ENCODE data around the gene CRLF1. TPM values are rescaled to one million over a fixed set of nuclear protein-coding genes. Genes with fewer than 3 reads are reported as not detected.
A peak's percentile ranks its signal among the peaks of the same experiment; 100 is the strongest.

CRLF1 gene
- total and polyA plus RNA-seq, 5 donors from 2014 or later = 0.31 to 1.1 TPM; not detected in 3

DNA sequence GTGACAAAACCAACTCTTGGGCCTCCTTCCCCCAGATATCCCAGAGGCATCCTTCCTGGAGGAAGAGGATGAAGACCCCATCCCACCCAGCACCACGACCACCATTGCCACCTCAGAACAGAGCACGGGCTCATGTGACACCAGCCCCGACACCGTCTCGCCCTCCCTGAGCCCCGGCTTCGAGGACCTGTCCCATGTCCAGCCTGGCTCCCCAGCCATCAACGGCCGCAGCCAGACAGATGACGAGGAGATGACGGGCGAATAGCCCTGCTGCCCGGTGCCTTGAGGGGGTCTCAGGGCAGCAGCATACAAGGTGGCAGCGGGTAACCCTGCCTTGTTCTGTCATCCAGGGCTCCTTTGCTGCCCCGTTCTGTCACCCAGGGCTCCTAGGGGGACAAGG, 38.2 kb downstream of the CRLF1 start:
- Histone ChIP-seq H3K4me3 (ENCODE audit: low read depth, low read length) (no peak overlapping the region), H3K27ac (ENCODE audit: insufficient read depth, low read length, poor library complexity, severe bottlenecking) (no peak overlapping the region), H3K36me3 (ENCODE audit: control insufficient read depth, insufficient read depth, low read length) (peaks cover 58% of the 10 kb centered on the region), H3K4me1 (ENCODE audit: control insufficient read depth, insufficient read depth, low read length, poor library complexity, severe bottlenecking) (peaks cover 19% of the 10 kb centered on the region), H3K27me3 (ENCODE audit: control insufficient read depth, insufficient read depth, low read length) (no peaks in the 10 kb centered on the region), H3K9me3 (ENCODE audit: control insufficient read depth in 2 of 2, low read length in 2 of 2) (no peaks in the 10 kb centered on the region)
- Mint-ChIP-seq H3K36me3 (peaks cover 29% of the 10 kb centered on the region), H3K4me3 (no peak overlapping the region), H3K27me3 (no peaks in the 10 kb centered on the region), H3K27ac (no peak overlapping the region), H3K9me3 (peaks cover 0 to 3% (median 0%) of the 10 kb centered on the region in 7 donors), H3K4me1 (peaks cover 5 to 23% (median 16%) of the 10 kb centered on the region in 4 donors)
- no peak for DNase-seq
- no peak for ATAC-seq (ENCODE audit: low read depth in 2 of 2)

DNA sequence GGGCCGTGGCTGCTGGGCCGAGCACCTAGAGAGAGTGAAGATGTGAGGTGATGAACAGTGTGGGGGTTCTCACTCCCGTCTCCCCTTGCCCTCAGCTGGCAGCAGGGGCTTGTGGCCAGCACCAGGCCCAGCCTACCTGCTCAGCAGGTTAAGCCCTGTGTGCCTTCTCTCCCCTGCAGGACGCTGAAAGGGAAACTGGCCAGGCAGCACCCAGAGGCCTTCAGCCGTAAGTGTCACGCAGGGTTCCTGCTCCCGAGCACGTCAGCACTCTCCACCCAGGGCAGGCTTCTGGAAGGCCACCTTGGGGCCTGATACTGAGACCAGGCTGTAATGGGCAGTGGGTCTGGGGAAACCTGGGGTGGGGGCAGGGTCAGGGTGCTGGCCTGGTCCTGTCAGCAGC, 39.6 kb downstream of the CRLF1 start:
- peaks cover 3 to 9% (median 7%) of the 10 kb centered on the region in 4 donors for H3K4me1 Mint-ChIP-seq
- no peak overlapping the region for H3K27ac ChIP-seq (ENCODE audit: insufficient read depth, low read length, poor library complexity, severe bottlenecking)
- no peak overlapping the region for H3K27ac Mint-ChIP-seq
- H3K36me3 Mint-ChIP-seq = peaks cover 29% of the 10 kb centered on the region
- H3K4me3 ChIP-seq (ENCODE audit: low read depth, low read length) = no peak overlapping the region
- no peaks in the 10 kb centered on the region for H3K27me3 ChIP-seq (ENCODE audit: control insufficient read depth, insufficient read depth, low read length)
- no peak for DNase-seq
- peaks cover 64% of the 10 kb centered on the region for H3K36me3 ChIP-seq (ENCODE audit: control insufficient read depth, insufficient read depth, low read length)
- H3K27me3 Mint-ChIP-seq = no peaks in the 10 kb centered on the region
- no peak for ATAC-seq (ENCODE audit: low read depth in 2 of 2)
- no peaks in the 10 kb centered on the region for H3K9me3 ChIP-seq (ENCODE audit: control insufficient read depth in 2 of 2, low read length in 2 of 2)
- H3K9me3 Mint-ChIP-seq = no peaks in the 10 kb centered on the region
- no peak overlapping the region for H3K4me3 Mint-ChIP-seq
- peaks cover 5% of the 10 kb centered on the region for H3K4me1 ChIP-seq (ENCODE audit: control insufficient read depth, insufficient read depth, low read length, poor library complexity, severe bottlenecking)

DNA sequence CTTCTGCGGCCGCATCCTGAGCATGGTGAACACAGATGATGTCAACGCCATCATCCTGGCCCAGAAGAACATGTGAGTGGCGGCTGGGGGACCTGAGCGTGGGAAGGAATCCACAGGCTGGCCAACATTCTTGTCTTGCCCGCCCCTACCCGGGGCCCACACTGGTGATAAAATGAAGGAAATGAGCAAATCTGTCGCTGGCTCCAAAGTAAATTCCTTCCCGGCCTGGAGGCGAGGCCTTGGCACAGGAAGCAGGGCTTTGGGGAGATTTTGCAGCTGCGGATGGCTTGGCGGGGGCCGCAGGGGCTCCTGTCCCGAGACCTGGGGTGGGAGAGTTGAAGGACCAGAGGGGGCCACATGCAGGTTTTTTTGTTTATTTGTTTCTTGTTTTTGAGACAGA, 44.5 kb downstream of the CRLF1 start:
- Histone ChIP-seq H3K27ac (ENCODE audit: insufficient read depth, low read length, poor library complexity, severe bottlenecking) (no peak overlapping the region), H3K4me1 (ENCODE audit: control insufficient read depth, insufficient read depth, low read length, poor library complexity, severe bottlenecking) (peaks cover 18% of the 10 kb centered on the region), H3K27me3 (ENCODE audit: control insufficient read depth, insufficient read depth, low read length) (no peaks in the 10 kb centered on the region), H3K4me3 (ENCODE audit: low read depth, low read length) (no peak overlapping the region), H3K9me3 (ENCODE audit: control insufficient read depth in 2 of 2, low read length in 2 of 2) (no peaks in the 10 kb centered on the region), H3K36me3 (ENCODE audit: control insufficient read depth, insufficient read depth, low read length) (peaks cover 45% of the 10 kb centered on the region)
- no peak for DNase-seq
- H3K4me1 Mint-ChIP-seq = peaks cover 8 to 30% (median 19%) of the 10 kb centered on the region in 4 donors
- H3K36me3 Mint-ChIP-seq = peaks cover 19% of the 10 kb centered on the region
- H3K9me3 Mint-ChIP-seq = peaks cover 0 to 2% (median 0%) of the 10 kb centered on the region in 7 donors
- peak overlapping the region in 1 of 4 donors; percentile 54 for H3K4me3 Mint-ChIP-seq
- H3K27ac Mint-ChIP-seq = peak overlapping the region in 1 of 3 donors; percentile 25
- peaks cover 12% of the 10 kb centered on the region for H3K27me3 Mint-ChIP-seq
- no peak for ATAC-seq (ENCODE audit: low read depth in 2 of 2)

DNA sequence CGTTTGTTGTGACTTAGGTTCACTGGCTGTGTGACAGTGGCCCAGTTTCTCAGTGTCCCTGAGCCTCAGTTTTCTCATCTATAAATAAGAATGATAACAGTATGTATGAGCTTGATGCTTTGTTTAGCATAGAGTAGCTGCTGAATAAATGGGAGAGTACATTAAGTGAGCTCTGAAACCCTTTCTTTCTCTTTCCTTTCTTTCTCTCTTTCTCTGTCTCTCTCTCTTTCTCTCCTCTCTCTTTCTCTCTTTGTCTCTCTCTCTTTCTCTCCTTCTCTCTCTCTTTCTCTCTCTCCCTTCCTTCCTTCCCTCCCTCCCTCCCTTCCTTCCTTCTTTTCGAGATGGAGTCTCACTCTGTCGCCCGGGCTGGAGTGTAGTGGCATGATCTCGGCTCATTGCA, 46.9 kb downstream of the CRLF1 start:
- peak overlapping the region; percentile 26 to 98 (median 73) for H3K27ac Mint-ChIP-seq
- peaks cover 11% of the 10 kb centered on the region for H3K36me3 Mint-ChIP-seq
- peaks cover 18% of the 10 kb centered on the region for H3K4me1 ChIP-seq (ENCODE audit: control insufficient read depth, insufficient read depth, low read length, poor library complexity, severe bottlenecking)
- DNase-seq (no peak), ATAC-seq (ENCODE audit: low read depth in 2 of 2) (no peak)
- peak overlapping the region; percentile 46 to 96 (median 92) for H3K4me3 Mint-ChIP-seq
- no peaks in the 10 kb centered on the region for H3K27me3 ChIP-seq (ENCODE audit: control insufficient read depth, insufficient read depth, low read length)
- H3K27ac ChIP-seq (ENCODE audit: insufficient read depth, low read length, poor library complexity, severe bottlenecking) = peak overlapping the region; percentile 93
- H3K9me3 Mint-ChIP-seq = peaks cover 0 to 2% (median 0%) of the 10 kb centered on the region in 7 donors
- H3K27me3 Mint-ChIP-seq = peaks cover 12% of the 10 kb centered on the region
- H3K4me1 Mint-ChIP-seq = peaks cover 8 to 30% (median 19%) of the 10 kb centered on the region in 4 donors
- H3K36me3 ChIP-seq (ENCODE audit: control insufficient read depth, insufficient read depth, low read length) = peaks cover 22% of the 10 kb centered on the region
- no peaks in the 10 kb centered on the region for H3K9me3 ChIP-seq (ENCODE audit: control insufficient read depth in 2 of 2, low read length in 2 of 2)
- H3K4me3 ChIP-seq (ENCODE audit: low read depth, low read length) = no peak overlapping the region

DNA sequence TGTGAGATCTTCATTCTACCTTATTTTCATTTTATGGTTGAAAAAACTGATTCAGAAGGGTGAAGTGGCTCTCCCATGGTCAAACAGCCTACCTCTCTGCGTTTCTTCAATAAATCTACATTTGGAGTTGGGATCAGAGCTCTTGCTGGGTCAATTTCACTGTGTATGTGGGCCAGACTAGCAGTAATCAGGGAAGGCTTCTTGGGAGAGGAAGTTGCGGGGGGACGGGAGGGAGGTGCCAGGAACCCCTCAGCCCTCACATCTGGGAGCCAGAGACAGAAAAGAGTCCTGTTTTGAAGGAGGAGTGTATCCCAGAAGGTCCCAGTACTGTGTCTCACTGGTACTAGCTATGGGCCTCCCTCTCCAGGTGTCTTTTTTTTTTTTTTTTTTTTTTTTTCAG, 48.0 kb downstream of the CRLF1 start:
- H3K27ac Mint-ChIP-seq = peak overlapping the region; percentile 95 to 98 (median 97)
- Histone ChIP-seq H3K4me3 (ENCODE audit: low read depth, low read length) (peak overlapping the region; percentile 89), H3K27me3 (ENCODE audit: control insufficient read depth, insufficient read depth, low read length) (no peaks in the 10 kb centered on the region), H3K4me1 (ENCODE audit: control insufficient read depth, insufficient read depth, low read length, poor library complexity, severe bottlenecking) (peaks cover 18% of the 10 kb centered on the region), H3K36me3 (ENCODE audit: control insufficient read depth, insufficient read depth, low read length) (peaks cover 15% of the 10 kb centered on the region), H3K9me3 (ENCODE audit: control insufficient read depth in 2 of 2, low read length in 2 of 2) (no peaks in the 10 kb centered on the region), H3K27ac (ENCODE audit: insufficient read depth, low read length, poor library complexity, severe bottlenecking) (peak overlapping the region; percentile 93)
- H3K36me3 Mint-ChIP-seq = peaks cover 4% of the 10 kb centered on the region
- peak overlapping the region; percentile 92 to 96 (median 94) for H3K4me3 Mint-ChIP-seq
- peaks cover 8 to 30% (median 19%) of the 10 kb centered on the region in 4 donors for H3K4me1 Mint-ChIP-seq
- DNase-seq (no peak), ATAC-seq (ENCODE audit: low read depth in 2 of 2) (no peak)
- peaks cover 12% of the 10 kb centered on the region for H3K27me3 Mint-ChIP-seq
- H3K9me3 Mint-ChIP-seq = peaks cover 0 to 2% (median 0%) of the 10 kb centered on the region in 7 donors

DNA sequence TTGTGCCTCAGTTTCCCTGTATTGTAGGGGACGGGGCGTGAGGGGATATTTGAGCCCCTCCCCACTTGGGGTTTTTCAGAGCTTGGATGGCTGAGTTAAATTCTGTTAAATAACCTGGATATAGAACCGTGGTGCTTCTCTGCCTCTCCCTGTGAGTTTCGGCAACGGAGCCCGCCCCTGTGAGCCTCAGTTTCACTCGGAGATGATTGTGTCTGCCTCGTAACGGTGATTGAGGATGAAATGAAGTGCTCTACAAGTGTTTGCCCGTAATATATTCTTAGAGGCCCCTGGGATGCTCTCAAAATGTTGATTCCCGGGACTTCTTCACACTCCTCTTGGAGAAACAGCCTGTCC, 48.4 kb downstream of the CRLF1 start:
- H3K9me3 Mint-ChIP-seq = peaks cover 0 to 2% (median 0%) of the 10 kb centered on the region in 7 donors
- peaks cover 8 to 30% (median 19%) of the 10 kb centered on the region in 4 donors for H3K4me1 Mint-ChIP-seq
- peak overlapping the region; percentile 95 to 98 (median 97) for H3K27ac Mint-ChIP-seq
- H3K27ac ChIP-seq (ENCODE audit: insufficient read depth, low read length, poor library complexity, severe bottlenecking) = peak overlapping the region; percentile 93
- peak overlapping the region; percentile 89 for H3K4me3 ChIP-seq (ENCODE audit: low read depth, low read length)
- H3K4me3 Mint-ChIP-seq = peak overlapping the region; percentile 92 to 96 (median 94)
- peaks cover 4% of the 10 kb centered on the region for H3K36me3 Mint-ChIP-seq
- H3K27me3 Mint-ChIP-seq = peaks cover 12% of the 10 kb centered on the region
- H3K9me3 ChIP-seq (ENCODE audit: control insufficient read depth in 2 of 2, low read length in 2 of 2) = no peaks in the 10 kb centered on the region
- no peak for ATAC-seq (ENCODE audit: low read depth in 2 of 2)
- no peaks in the 10 kb centered on the region for H3K27me3 ChIP-seq (ENCODE audit: control insufficient read depth, insufficient read depth, low read length)
- DNase-seq = peak in 1 of 3 donors; percentile 24
- H3K36me3 ChIP-seq (ENCODE audit: control insufficient read depth, insufficient read depth, low read length) = peaks cover 12% of the 10 kb centered on the region
- peaks cover 18% of the 10 kb centered on the region for H3K4me1 ChIP-seq (ENCODE audit: control insufficient read depth, insufficient read depth, low read length, poor library complexity, severe bottlenecking)

DNA sequence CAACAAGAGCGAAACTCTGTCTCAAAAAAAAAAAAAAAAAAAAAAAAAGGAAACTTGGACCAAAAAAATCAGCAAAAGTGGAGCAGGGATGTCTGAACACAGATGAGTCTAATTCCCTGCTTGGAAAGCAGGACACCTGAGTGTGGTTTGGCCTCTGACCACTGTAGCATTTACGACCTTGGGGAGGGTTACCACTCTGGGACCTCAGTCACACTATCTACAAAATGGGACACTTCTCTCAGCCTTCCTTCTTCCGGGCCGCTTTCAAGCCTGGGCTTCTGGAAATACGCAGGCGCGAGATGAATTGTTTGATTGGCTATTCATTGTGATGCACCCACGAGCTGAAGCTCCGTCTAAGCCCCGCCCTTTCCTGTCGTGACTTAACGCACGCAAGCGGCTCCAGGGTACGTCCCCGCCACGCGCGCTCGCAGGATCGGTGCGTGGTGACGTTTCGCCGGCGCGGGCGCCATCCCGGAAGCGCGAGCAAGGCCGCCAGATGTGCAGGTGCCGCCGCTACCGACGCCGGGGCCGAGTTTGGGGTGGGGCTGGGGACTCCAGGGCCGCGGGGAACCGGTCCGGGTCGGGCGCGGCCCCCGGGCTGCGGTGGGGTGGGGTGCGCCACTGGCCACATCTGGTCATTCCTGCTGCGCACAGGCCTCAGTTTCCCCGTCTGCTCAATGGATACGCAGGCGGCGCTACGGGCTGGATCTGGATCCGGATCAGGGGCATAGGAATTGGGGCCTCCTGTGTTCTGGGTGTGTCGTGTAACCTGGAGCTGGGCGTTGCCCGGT, 49.0 kb downstream of the CRLF1 start, which contains the start of gene KXD1:
Gene KXD1, plus strand, starts transcription at position 460 of the 791 bp plus-strand sequence. CDS start 4,187 bp downstream, outside the sequence.
- Histone ChIP-seq H3K27ac (ENCODE audit: insufficient read depth, low read length, poor library complexity, severe bottlenecking) (peak within 1 kb of the TSS; percentile 93), H3K4me3 (ENCODE audit: low read depth, low read length) (peak within 1 kb of the TSS; percentile 89), H3K9me3 (ENCODE audit: control insufficient read depth in 2 of 2, low read length in 2 of 2) (no peaks in the 10 kb centered on the region), H3K4me1 (ENCODE audit: control insufficient read depth, insufficient read depth, low read length, poor library complexity, severe bottlenecking) (peaks cover 18% of the 10 kb centered on the region), H3K36me3 (ENCODE audit: control insufficient read depth, insufficient read depth, low read length) (peaks cover 7% of the 10 kb centered on the region), H3K27me3 (ENCODE audit: control insufficient read depth, insufficient read depth, low read length) (no peaks in the 10 kb centered on the region)
- Mint-ChIP-seq H3K27me3 (peaks cover 12% of the 10 kb centered on the region), H3K27ac (peak within 1 kb of the TSS; percentile 95 to 98 (median 98)), H3K4me1 (peaks cover 8 to 30% (median 19%) of the 10 kb centered on the region in 4 donors), H3K4me3 (peak within 1 kb of the TSS; percentile 92 to 96 (median 94)), H3K9me3 (peaks cover 0 to 2% (median 0%) of the 10 kb centered on the region in 7 donors), H3K36me3 (peaks cover 4% of the 10 kb centered on the region)
- ATAC-seq (ENCODE audit: low read depth in 2 of 2) = peak; percentile 99 to 100
- DNase-seq = peak; percentile 97 to 100 (median 99)
